ENCODE measurements around the gene PCSK9.

The PCSK9 gene

DNA sequence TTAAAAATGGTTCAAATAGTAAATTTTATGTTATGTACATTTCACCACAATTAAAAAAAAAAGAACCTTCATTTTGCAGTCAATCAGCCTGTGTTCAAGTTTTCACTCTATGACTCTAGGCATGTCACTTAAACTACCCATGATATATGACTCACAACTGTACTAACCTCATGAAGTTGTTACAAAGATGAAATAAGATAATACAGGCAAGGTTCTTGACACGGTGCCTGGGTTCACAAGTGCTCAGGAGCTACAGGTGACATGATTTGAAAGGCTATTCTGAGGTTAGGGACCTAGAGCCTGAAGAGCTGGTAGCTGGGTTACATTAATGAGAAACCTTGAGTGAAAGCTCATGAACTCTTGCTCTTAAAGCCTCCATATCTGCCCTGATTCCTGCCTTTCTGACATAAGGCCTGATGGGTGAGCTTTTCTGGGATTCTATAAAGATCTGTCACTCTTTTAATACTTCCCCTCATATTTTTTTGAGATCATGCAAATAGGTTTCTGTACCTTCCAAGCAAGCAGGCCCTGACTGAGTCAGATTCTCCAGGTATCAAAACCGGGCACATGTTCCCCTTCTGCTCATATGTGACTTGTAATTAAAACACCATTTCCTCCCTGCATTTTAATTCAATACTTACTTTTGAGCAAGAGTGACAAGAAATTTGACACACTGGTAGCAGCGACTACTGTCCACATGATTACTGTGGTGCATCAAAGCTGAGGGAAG, 34.0 kb downstream of the PCSK9 start:
- H3K4me3 ChIP-seq (ENCODE audit: low read depth, low read length): no peak overlapping the region
- DNase-seq (ENCODE audit: low read depth, low spot score): no peak
- ChIA-PET CTCF (interaction anchor here (1.3 kb wide), 2 partner anchors 19 to 129 kb away, joined by 3 read pairs; no protein-coding TSS in a partner anchor), POLR2A (no interaction called here)
- TF ChIP-seq CTCF (IDR thresholded peaks at IDR 0.05; ENCODE audit: insufficient read depth, low read length, missing control alignments): no peak

- DNase-seq (ENCODE audit: low read depth, low spot score): no peak
- no peak for TF ChIP-seq CTCF (IDR thresholded peaks at IDR 0.05; ENCODE audit: insufficient read depth, low read length, missing control alignments)
- no peak overlapping the region for H3K4me3 ChIP-seq (ENCODE audit: low read depth, low read length)
- POLR2A ChIA-PET: no interaction called here
- CTCF ChIA-PET: interaction anchor here (1.1 to 1.3 kb wide), 2 partner anchors 14 to 18 kb away, joined by 3 read pairs; no protein-coding TSS in a partner anchor
Measured at GRCh38 chr1:55074455-55074854, 35.1 kb downstream of the PCSK9 start.

- CTCF ChIA-PET: interaction anchor here (0.6 to 1.7 kb wide), 2 partner anchors 126 to 202 kb away, joined by 3 to 5 read pairs; no protein-coding TSS in a partner anchor
- POLR2A ChIA-PET: no interaction called here
- TF ChIP-seq CTCF (IDR thresholded peaks at IDR 0.05; ENCODE audit: insufficient read depth, low read length, missing control alignments): no peak
- no peak for DNase-seq (ENCODE audit: low read depth, low spot score)
- no peak overlapping the region for H3K4me3 ChIP-seq (ENCODE audit: low read depth, low read length)
Measured at GRCh38 chr1:55076356-55076755, 37.0 kb downstream of the PCSK9 start.

DNA sequence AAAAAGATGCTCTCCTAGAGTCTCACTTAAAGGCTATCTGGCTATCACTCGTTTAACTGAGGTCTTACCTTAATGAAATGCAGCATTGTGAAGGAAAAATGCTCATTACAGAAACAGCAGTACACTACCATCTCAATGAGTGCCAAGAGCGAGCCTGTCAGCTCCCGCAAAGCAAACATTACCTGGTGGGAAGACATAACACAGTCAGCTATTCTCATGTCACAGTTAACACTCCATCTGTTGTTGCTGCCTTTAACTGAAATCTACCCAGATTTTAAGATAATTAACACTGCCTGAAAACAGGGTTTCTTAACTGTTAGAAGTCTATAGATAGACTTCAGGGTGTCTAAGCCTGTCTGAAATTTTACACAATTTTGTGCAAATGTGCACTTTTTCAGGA, 39.1 kb downstream of the PCSK9 start:
- H3K4me3 ChIP-seq (ENCODE audit: low read depth, low read length): no peak overlapping the region
- POLR2A ChIA-PET: no interaction called here
- TF ChIP-seq CTCF (IDR thresholded peaks at IDR 0.05; ENCODE audit: insufficient read depth, low read length, missing control alignments): no peak
- CTCF ChIA-PET: no interaction called here
- no peak for DNase-seq (ENCODE audit: low read depth, low spot score)

GRCh38 chr1:55079651-55080050, 40.3 kb downstream of the PCSK9 start:
- POLR2A ChIA-PET: no interaction called here
- DNase-seq (ENCODE audit: low read depth, low spot score): no peak
- no peak for TF ChIP-seq CTCF (IDR thresholded peaks at IDR 0.05; ENCODE audit: insufficient read depth, low read length, missing control alignments)
- CTCF ChIA-PET: interaction anchor here (1.3 to 4.0 kb wide), 2 partner anchors 9 to 135 kb away, joined by 4 to 29 read pairs; no protein-coding TSS in a partner anchor
- H3K4me3 ChIP-seq (ENCODE audit: low read depth, low read length): no peak overlapping the region

GRCh38 chr1:55081188-55081904, 42.0 kb downstream of the PCSK9 start:
- H3K4me3 ChIP-seq (ENCODE audit: low read depth, low read length): no peak overlapping the region
- peak; percentile 38 for DNase-seq (ENCODE audit: low read depth, low spot score)
- ChIA-PET POLR2A (no interaction called here), CTCF (interaction anchor here (1.0 to 4.0 kb wide), 5 partner anchors 10 to 196 kb away, joined by 3 to 29 read pairs (median 4); no protein-coding TSS in a partner anchor)
- no peak for TF ChIP-seq CTCF (IDR thresholded peaks at IDR 0.05; ENCODE audit: insufficient read depth, low read length, missing control alignments)

Measured in AG04449 (cell line).